B cell (primary cell): ENCODE measurements around the gene NKX1-2. TPM values are rescaled to one million over a fixed set of nuclear protein-coding genes. Genes with fewer than 3 reads are reported as not detected.

Experiments
- ATAC-seq: fragments of 200-7000 bp; cut with Tn5 transposase; one replicate; pipeline ENCODE4 v1.10.0; 2021; ENCODE audit warnings: low read depth, mild to moderate bottlenecking, moderate number of reproducible peaks, moderate library complexity
- CTCF ChIA-PET: fragments of 350-600 bp; sonication (Branson Sonifier 250); formaldehyde crosslinking; loops from one replicate; lab custom pipeline; 2021; ENCODE audit warnings: antibody characterized with exemption, inconsistent platforms; lab: Charles Lee
- POLR2A ChIA-PET: fragments of 350-600 bp; sonication (Branson Sonifier 250); formaldehyde crosslinking; loops from one replicate; lab custom pipeline; 2021; ENCODE audit warnings: antibody characterized with exemption; lab: Charles Lee
- DNase-seq: peaks from one replicate; pipeline ENCODE4 v3.0.0; 2013
- H2AFZ ChIP-seq: 2 replicates; pipeline ENCODE4 v1.6.1; 2012; ENCODE audit warnings: mild to moderate bottlenecking, low read depth, low read length; ENCODE audit not compliant: insufficient read depth, poor library complexity, severe bottlenecking
- H3K27ac ChIP-seq, 2 donors: 1 replicate in 1 of 2; 2 replicates in 1 of 2; pipeline ENCODE4 v1.5.1; 2012 to 2013; ENCODE audit warnings: low read length in 2 of 2, mild to moderate bottlenecking in 2 of 2, moderate library complexity in 1 of 2
- H3K27me3 ChIP-seq, 4 experiments: fragments of 200-600 bp in 1 of 4; sonication (generic) in 1 of 4; replicated peaks in 1 of 4; 1 replicate in 2 of 4; 2 replicates in 2 of 4; pipeline versions ENCODE4 v1.6.1 to v1.7.0; 2013 to 2016; ENCODE audit warnings: low read length in 3 of 4, mild to moderate bottlenecking in 2 of 4, mixed read lengths in 1 of 4, moderate library complexity in 1 of 4; ENCODE audit not compliant: insufficient read depth in 4 of 4, control insufficient read depth in 3 of 4; ENCODE audit errors: control extremely low read depth in 1 of 4
- H3K36me3 ChIP-seq, 2 experiments: replicated peaks in 1 of 2; 1 replicate in 1 of 2; 2 replicates in 1 of 2; pipeline versions ENCODE4 v1.6.1 to v1.7.1; 2013; ENCODE audit warnings: low read length in 1 of 2; ENCODE audit not compliant: insufficient read depth in 2 of 2, control insufficient read depth in 1 of 2; ENCODE audit errors: control extremely low read depth in 1 of 2, extremely low read depth in 1 of 2
- H3K4me1 ChIP-seq, 2 donors: fragments of 200-600 bp in 1 of 2; sonication (generic) in 1 of 2; 1 replicate in 1 of 2; 2 replicates in 1 of 2; pipeline versions ENCODE4 v1.5.1 to v1.6.1; 2013 to 2017; ENCODE audit warnings: low read length in 2 of 2; ENCODE audit not compliant: control insufficient read depth in 2 of 2, insufficient read depth in 2 of 2
- H3K4me2 ChIP-seq: replicated peaks from 2 replicates; pipeline ENCODE3; 2012; ENCODE audit warnings: mild to moderate bottlenecking, low read depth, low read length; ENCODE audit not compliant: poor library complexity, severe bottlenecking
- H3K4me3 ChIP-seq, 5 experiments: fragments of 200-600 bp in 1 of 5; sonication (generic) in 1 of 5; 1 replicate in 3 of 5; 2 replicates in 2 of 5; pipeline versions ENCODE4 v1.5.1 to v1.7.0; 2011 to 2016; ENCODE audit warnings: low read length in 4 of 5, mild to moderate bottlenecking in 4 of 5, low read depth in 2 of 5, control low read depth in 1 of 5, moderate library complexity in 1 of 5; ENCODE audit not compliant: insufficient read depth in 1 of 5; ENCODE audit errors: control extremely low read depth in 1 of 5, extremely low read depth in 1 of 5
- H3K79me2 ChIP-seq: fragments of 200-600 bp; sonication (generic); one replicate; pipeline ENCODE4 v1.6.0; 2016; ENCODE audit warnings: low read length; ENCODE audit not compliant: control insufficient read depth, insufficient read depth
- H3K9ac ChIP-seq: fragments of 200-600 bp; sonication (generic); 2 replicates; pipeline ENCODE4 v1.6.1; 2017; ENCODE audit warnings: mild to moderate bottlenecking, low read length, moderate library complexity
- H3K9me3 ChIP-seq, 3 donors: one replicate each; pipeline versions ENCODE4 v1.6.1 to v1.7.1; 2013; ENCODE audit warnings: low read length in 2 of 3; ENCODE audit not compliant: control insufficient read depth in 2 of 3, insufficient read depth in 1 of 3; ENCODE audit errors: control extremely low read depth in 1 of 3
- H4K20me1 ChIP-seq: 2 replicates; pipeline ENCODE4 v1.6.0; 2012; ENCODE audit warnings: mild to moderate bottlenecking, low read length; ENCODE audit not compliant: insufficient read depth, control insufficient read depth, poor library complexity, severe bottlenecking
- H3K27ac Mint-ChIP-seq: one replicate; pipeline ENCODE4 v1.8.0; 2021; ENCODE audit warnings: mixed read lengths
- H3K27me3 Mint-ChIP-seq: one replicate; pipeline ENCODE4 v1.8.0; 2021; ENCODE audit warnings: mixed read lengths
- H3K4me1 Mint-ChIP-seq: one replicate; pipeline ENCODE4 v1.8.0; 2021; ENCODE audit warnings: mixed read lengths
- H3K4me3 Mint-ChIP-seq: one replicate; pipeline ENCODE4 v1.8.0; 2021; ENCODE audit warnings: mixed read lengths
- H3K9me3 Mint-ChIP-seq: one replicate; pipeline ENCODE4 v1.8.0; 2022; ENCODE audit warnings: mixed read lengths; ENCODE audit not compliant: insufficient read depth
- EZH2 ChIP-seq: IDR thresholded peaks from 2 replicates; pipeline ENCODE4 v1.6.1; 2012; ENCODE audit warnings: borderline replicate concordance, low read depth, mild to moderate bottlenecking, moderate library complexity, low read length; ENCODE audit not compliant: insufficient read depth, poor library complexity, severe bottlenecking
- WGBS: methylation state at CpG from one replicate; pipeline ENCODE4 v1.1.5; 2013; ENCODE audit warnings: missing lambda C conversion rate; ENCODE audit not compliant: insufficient coverage; 5-methylcytosine and 5-hydroxymethylcytosine counted together
- intact Hi-C: fragments of 100-400 bp; cut with micrococcal nuclease; formaldehyde crosslinking; loops from one replicate; pipeline ENCODE4 v1.10.0; 2022
- polyA plus RNA-seq: library from polyadenylated mRNA; depleted of rRNA; stranded (reverse); fragments of >200 nt; gene quantifications from 2 replicates; pipeline ENCODE4 v1.2.3, GENCODE V29; 2012
- total RNA-seq, 2 donors: library from RNA; stranded (reverse); fragments of 120-200 nt in 1 of 2; gene quantifications; 1 replicate in 1 of 2; 2 replicates in 1 of 2; pipeline versions ENCODE4 v1.2.3 to v1.2.4, GENCODE V29; 2013 to 2022
- TF ChIP-seq, protein P1 (sequence below): fragments of 200-600 bp; IDR thresholded peaks from one replicate; pipeline ENCODE4 v1.8.0; 2022; ENCODE audit warnings: antibody characterized with exemption, mild to moderate bottlenecking

Gene NKX1-2
- total and polyA plus RNA-seq, 2 donors (not counting 1 experiment from before 2014, with no cell fraction given) = not detected

DNA sequence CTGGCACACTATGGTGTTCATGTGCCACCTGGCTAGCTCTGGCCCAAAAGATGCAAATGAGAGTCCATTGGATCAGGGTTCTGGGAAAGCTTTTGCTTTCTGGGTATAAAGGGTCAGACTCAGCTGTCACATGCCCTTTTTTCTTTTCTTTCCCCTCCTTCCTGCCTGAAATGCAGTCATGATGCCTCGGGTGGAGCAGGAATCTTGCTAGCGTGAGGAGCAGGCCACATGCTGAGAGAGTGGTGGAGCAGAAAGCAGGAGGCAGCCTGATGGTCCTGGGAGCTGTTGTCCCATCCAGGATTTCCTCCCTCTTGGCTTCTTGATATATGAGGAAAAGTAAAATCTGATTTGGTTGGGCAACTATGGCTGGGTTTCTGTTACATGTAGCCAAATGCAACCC is 9.1 kb upstream of the NKX1-2 start:
- TF ChIP-seq, protein P1, sequence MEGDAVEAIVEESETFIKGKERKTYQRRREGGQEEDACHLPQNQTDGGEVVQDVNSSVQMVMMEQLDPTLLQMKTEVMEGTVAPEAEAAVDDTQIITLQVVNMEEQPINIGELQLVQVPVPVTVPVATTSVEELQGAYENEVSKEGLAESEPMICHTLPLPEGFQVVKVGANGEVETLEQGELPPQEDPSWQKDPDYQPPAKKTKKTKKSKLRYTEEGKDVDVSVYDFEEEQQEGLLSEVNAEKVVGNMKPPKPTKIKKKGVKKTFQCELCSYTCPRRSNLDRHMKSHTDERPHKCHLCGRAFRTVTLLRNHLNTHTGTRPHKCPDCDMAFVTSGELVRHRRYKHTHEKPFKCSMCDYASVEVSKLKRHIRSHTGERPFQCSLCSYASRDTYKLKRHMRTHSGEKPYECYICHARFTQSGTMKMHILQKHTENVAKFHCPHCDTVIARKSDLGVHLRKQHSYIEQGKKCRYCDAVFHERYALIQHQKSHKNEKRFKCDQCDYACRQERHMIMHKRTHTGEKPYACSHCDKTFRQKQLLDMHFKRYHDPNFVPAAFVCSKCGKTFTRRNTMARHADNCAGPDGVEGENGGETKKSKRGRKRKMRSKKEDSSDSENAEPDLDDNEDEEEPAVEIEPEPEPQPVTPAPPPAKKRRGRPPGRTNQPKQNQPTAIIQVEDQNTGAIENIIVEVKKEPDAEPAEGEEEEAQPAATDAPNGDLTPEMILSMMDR = no peak
- no peak for TF ChIP-seq EZH2
- CTCF ChIA-PET = no interaction called here
- H3K4me2 ChIP-seq = no peak overlapping the region
- no peaks in the 10 kb centered on the region for H4K20me1 ChIP-seq
- no peak overlapping the region for H3K4me3 Mint-ChIP-seq
- H3K4me1 Mint-ChIP-seq = peaks cover 9% of the 10 kb centered on the region
- H3K9me3 Mint-ChIP-seq = no peaks in the 10 kb centered on the region
- intact Hi-C loops = no loop called here
- peaks cover 28% of the 10 kb centered on the region for H3K27me3 Mint-ChIP-seq
- H3K4me3 ChIP-seq = no peak overlapping the region
- peaks cover 13% of the 10 kb centered on the region for H3K79me2 ChIP-seq
- no peak overlapping the region for H3K27ac Mint-ChIP-seq
- H3K9me3 ChIP-seq = no peaks in the 10 kb centered on the region
- DNase-seq (no peak), ATAC-seq (no peak)
- no CpG with 5 or more reads among the region's 2 CpGs for WGBS
- no peak overlapping the region for H3K9ac ChIP-seq
- no peak overlapping the region for H3K27ac ChIP-seq
- no peak overlapping the region for H2AFZ ChIP-seq
- POLR2A ChIA-PET = no interaction called here
- peaks cover 3 to 11% of the 10 kb centered on the region in 2 donors for H3K4me1 ChIP-seq
- H3K27me3 ChIP-seq = peaks cover 0 to 29% (median 13%) of the 10 kb centered on the region in 4 experiments
- H3K36me3 ChIP-seq = no peaks in the 10 kb centered on the region

DNA sequence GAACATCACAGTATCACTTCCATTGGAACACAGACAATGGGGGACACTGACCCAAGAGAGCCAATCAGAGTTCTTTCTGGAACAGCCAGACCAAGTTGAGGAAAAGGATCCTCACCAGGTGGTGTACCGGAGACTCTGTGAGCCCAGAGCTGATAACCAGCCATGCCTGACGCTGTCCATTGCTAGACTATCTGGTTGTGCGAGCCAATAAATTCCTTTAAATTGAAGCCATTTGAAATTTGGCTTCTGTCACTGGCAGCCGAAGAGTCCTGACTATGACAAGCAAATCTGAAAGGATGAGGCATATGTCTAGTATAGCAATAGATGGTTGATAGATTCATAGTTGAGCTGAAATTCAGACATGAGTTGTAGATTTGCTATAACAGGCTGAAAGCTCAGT is 8.6 kb upstream of the NKX1-2 start:
- peaks cover 9% of the 10 kb centered on the region for H3K79me2 ChIP-seq
- H3K4me3 Mint-ChIP-seq = no peak overlapping the region
- ATAC-seq = no peak
- no peaks in the 10 kb centered on the region for H3K36me3 ChIP-seq
- peaks cover 0 to 33% (median 16%) of the 10 kb centered on the region in 4 experiments for H3K27me3 ChIP-seq
- TF ChIP-seq, protein P1 = no peak
- no peak for TF ChIP-seq EZH2
- no peak overlapping the region for H3K9ac ChIP-seq
- DNase-seq = no peak
- peaks cover 3 to 11% of the 10 kb centered on the region in 2 donors for H3K4me1 ChIP-seq
- H3K27ac Mint-ChIP-seq = no peak overlapping the region
- no peaks in the 10 kb centered on the region for H3K9me3 ChIP-seq
- H3K4me2 ChIP-seq = no peak overlapping the region
- no peaks in the 10 kb centered on the region for H4K20me1 ChIP-seq
- peaks cover 9% of the 10 kb centered on the region for H3K4me1 Mint-ChIP-seq
- WGBS = 97% methylated on average over 4 of the region's 4 CpGs
- POLR2A ChIA-PET = no interaction called here
- no peaks in the 10 kb centered on the region for H3K9me3 Mint-ChIP-seq
- peaks cover 32% of the 10 kb centered on the region for H3K27me3 Mint-ChIP-seq
- H3K27ac ChIP-seq = no peak overlapping the region
- intact Hi-C loops = no loop called here
- CTCF ChIA-PET = no interaction called here
- H2AFZ ChIP-seq = no peak overlapping the region
- no peak overlapping the region for H3K4me3 ChIP-seq
